HFF-Myc (cell line): ENCODE data around the gene A1BG.
A peak's percentile ranks its signal among the peaks of the same experiment; 100 is the strongest.
"Not testable (repeated sequence)": the region's sequence is repeated elsewhere in the genome, so short reads cannot be mapped to it uniquely, and the experiment has no call there.

ENCODE experiments used
- DNase-seq: peaks from one replicate; pipeline ENCODE4 v3.0.0-alpha.2; 2011; ENCODE audit warnings: low read depth; ENCODE audit errors: extremely low read depth
- H3K4me3 ChIP-seq: replicated peaks from 2 replicates; pipeline ENCODE4 v1.5.1; 2011; ENCODE audit warnings: low read depth, mild to moderate bottlenecking, control low read depth, low read length
- CTCF ChIP-seq: IDR thresholded peaks from 2 replicates; pipeline ENCODE4 v1.5.1; 2012; ENCODE audit warnings: mild to moderate bottlenecking, low read depth, low read length, control low read depth; ENCODE audit errors: missing control alignments

A1BG gene

GRCh38 chr19:58349590-58349989 is 3.7 kb downstream of the A1BG start:
- no peak overlapping the region for H3K4me3 ChIP-seq
- no peak for TF ChIP-seq CTCF
- DNase-seq, result no peak

GRCh38 chr19:58348080-58348479 is 5.2 kb downstream of the A1BG start:
- H3K4me3 ChIP-seq, result peak overlapping the region; percentile 61
- not testable (repeated sequence) for DNase-seq

- no peak for TF ChIP-seq CTCF
These were observed 6.0 kb downstream of the A1BG start for GRCh38 chr19:58346961-58347929.

GRCh38 chr19:58345558-58345957 is 7.7 kb downstream of the A1BG start:
- no peak overlapping the region for H3K4me3 ChIP-seq
- DNase-seq, result no peak
- TF ChIP-seq CTCF, result no peak

More at GRCh38 chr19:58346961-58347929, 6.0 kb downstream of the A1BG start:
- H3K4me3 ChIP-seq, result peak overlapping the region; percentile 61
- no peak for DNase-seq

- DNase-seq, result no peak
- peak; percentile 8 for TF ChIP-seq CTCF
- H3K4me3 ChIP-seq, result no peak overlapping the region
These were observed 14.3 kb downstream of the A1BG start for GRCh38 chr19:58338825-58339558.

GRCh38 chr19:58338336-58338735 is 15.0 kb downstream of the A1BG start:
- H3K4me3 ChIP-seq, result no peak overlapping the region
- no peak for TF ChIP-seq CTCF
- DNase-seq, result no peak

- TF ChIP-seq CTCF, result no peak
- H3K4me3 ChIP-seq, result no peak overlapping the region
- DNase-seq, result no peak
These were observed 16.5 kb downstream of the A1BG start for GRCh38 chr19:58336820-58337219.
